A549 (cell line): ENCODE results near the gene OR6C65.
"Not testable (repeated sequence)": the region's sequence is repeated elsewhere in the genome, so short reads cannot be mapped to it uniquely, and the experiment has no call there.

ENCODE experiments used
- BHLHE40 ChIP-seq: IDR thresholded peaks from 2 replicates; pipeline ENCODE4 v1.6.1; 2012; ENCODE audit warnings: low read depth, low read length, inconsistent platforms
- CTCF ChIP-seq: fragments of >200 bp; sonication (Bioruptor Twin); formaldehyde crosslinking; IDR thresholded peaks from 3 replicates; pipeline ENCODE4 v1.5.1; 2016
- HDAC2 ChIP-seq: fragments of 200-600 bp; sonication (generic); IDR thresholded peaks from 2 replicates; pipeline ENCODE4 v1.6.1; 2016
- HOXB5 ChIP-seq: fragments of 250-450 bp; sonication (Bioruptor Pico); IDR thresholded peaks from 2 replicates; pipeline ENCODE4 v1.5.0; 2020; ENCODE audit warnings: mild to moderate bottlenecking, moderate library complexity
- KDM5A ChIP-seq: fragments of 200-600 bp; sonication (generic); IDR thresholded peaks from 2 replicates; pipeline ENCODE4 v1.6.1; 2016; ENCODE audit warnings: antibody characterized with exemption, mild to moderate bottlenecking
- MYC ChIP-seq: IDR thresholded peaks from 2 replicates; pipeline ENCODE4 v1.6.1; 2012; ENCODE audit warnings: mild to moderate bottlenecking, inconsistent platforms, low read length, improper control_type of control experiment, borderline replicate concordance
- NPAS2 ChIP-seq: fragments of 250-450 bp; sonication (Bioruptor Pico); IDR thresholded peaks from 2 replicates; pipeline ENCODE4 v1.8.0; 2022; ENCODE audit warnings: mild to moderate bottlenecking, moderate library complexity, borderline replicate concordance
- POLR2A ChIP-seq: IDR thresholded peaks from 2 replicates; pipeline ENCODE4 v1.6.1; 2012; ENCODE audit warnings: mild to moderate bottlenecking, low read length
- ZFP36 ChIP-seq: fragments of 450-650 bp; IDR thresholded peaks from 2 replicates; pipeline ENCODE4 v1.6.1; 2014; ENCODE audit warnings: borderline replicate concordance; ENCODE audit not compliant: partially characterized antibody

- TF ChIP-seq KDM5A; HDAC2; BHLHE40; HOXB5; CTCF; POLR2A; MYC; NPAS2 (CRISPR knock-in tag); ZFP36: not testable (repeated sequence)
Observed at GRCh38 chr12:55413498-55414388, 13.4 kb downstream of the OR6C65 start.
